WTC11 (cell line): Measurements from ENCODE around the gene KSR1.

Experiments
- ATF3 ChIP-seq: sonication (generic); formaldehyde crosslinking; conservative IDR thresholded peaks from 2 replicates; pipeline ENCODE4 v1.8.1; 2022; ENCODE audit warnings: mild to moderate bottlenecking, missing genetic modification reagents
- CTCF ChIP-seq: fragments of 200-600 bp; IDR thresholded peaks from 2 replicates; pipeline ENCODE4 v1.8.0; 2022; ENCODE audit warnings: antibody characterized with exemption
- SMAD3 ChIP-seq: sonication (generic); formaldehyde crosslinking; IDR thresholded peaks from 2 replicates; pipeline ENCODE4 v1.8.0; 2022; ENCODE audit warnings: missing genetic modification reagents, mild to moderate bottlenecking, borderline replicate concordance

GRCh38 chr17:27571563-27572352, 115.5 kb downstream of the KSR1 start:
- no peak for TF ChIP-seq CTCF
- TF ChIP-seq ATF3 (CRISPR knock-in tag) = no peak
- TF ChIP-seq SMAD3 (CRISPR knock-in tag) = no peak
